Chondrocyte (in vitro differentiated cells): ENCODE data around the gene BCAT1. TPM values are rescaled to one million over a fixed set of nuclear protein-coding genes. Genes with fewer than 3 reads are reported as not detected.

Experiments
- DNase-seq: peaks from one replicate; pipeline ENCODE4 v3.0.0; 2021; ENCODE audit warnings: mixed read lengths, low spot score
- H3K27ac Mint-ChIP-seq: one replicate; pipeline ENCODE4 v1.8.0; 2021; ENCODE audit warnings: mild to moderate bottlenecking, moderate library complexity, mixed read lengths; ENCODE audit not compliant: unreplicated experiment
- H3K27me3 Mint-ChIP-seq: 2 replicates; pipeline ENCODE4 v1.8.0; 2021; ENCODE audit warnings: low read depth, mixed read lengths
- H3K36me3 Mint-ChIP-seq: 2 replicates; pipeline ENCODE4 v1.8.0; 2021; ENCODE audit warnings: low read depth, mixed read lengths
- H3K4me1 Mint-ChIP-seq: 2 replicates; pipeline ENCODE4 v1.8.0; 2021; ENCODE audit warnings: low read depth, mild to moderate bottlenecking, mixed read lengths
- H3K4me3 Mint-ChIP-seq: one replicate; pipeline ENCODE4 v1.8.0; 2021; ENCODE audit warnings: mild to moderate bottlenecking, moderate library complexity, mixed read lengths; ENCODE audit not compliant: unreplicated experiment
- H3K9me3 Mint-ChIP-seq: 2 replicates; pipeline ENCODE4 v1.8.0; 2021; ENCODE audit warnings: low read depth, mixed read lengths
- total RNA-seq: library from RNA; stranded (reverse); gene quantifications from 3 replicates; pipeline ENCODE4 v1.2.1, GENCODE V29; 2021
- TF ChIP-seq, protein P1 (sequence below): fragments of 200-600 bp; sonication (generic); IDR thresholded peaks from 2 replicates; pipeline ENCODE4 v1.5.0; 2021; ENCODE audit warnings: antibody characterized with exemption, mild to moderate bottlenecking, moderate library complexity

BCAT1 gene
- total RNA-seq, 1 donor from 2014 or later: 240 TPM

GRCh38 chr12:24902511-24903328 is 46.2 kb downstream of the BCAT1 start:
- peaks cover 52% of the 10 kb centered on the region for H3K4me1 Mint-ChIP-seq
- H3K9me3 Mint-ChIP-seq: no peaks in the 10 kb centered on the region
- H3K36me3 Mint-ChIP-seq: peaks cover 10% of the 10 kb centered on the region
- H3K4me3 Mint-ChIP-seq: peak overlapping the region; percentile 84
- DNase-seq: no peak
- no peaks in the 10 kb centered on the region for H3K27me3 Mint-ChIP-seq
- H3K27ac Mint-ChIP-seq: peak overlapping the region; percentile 88
- TF ChIP-seq, protein P1, sequence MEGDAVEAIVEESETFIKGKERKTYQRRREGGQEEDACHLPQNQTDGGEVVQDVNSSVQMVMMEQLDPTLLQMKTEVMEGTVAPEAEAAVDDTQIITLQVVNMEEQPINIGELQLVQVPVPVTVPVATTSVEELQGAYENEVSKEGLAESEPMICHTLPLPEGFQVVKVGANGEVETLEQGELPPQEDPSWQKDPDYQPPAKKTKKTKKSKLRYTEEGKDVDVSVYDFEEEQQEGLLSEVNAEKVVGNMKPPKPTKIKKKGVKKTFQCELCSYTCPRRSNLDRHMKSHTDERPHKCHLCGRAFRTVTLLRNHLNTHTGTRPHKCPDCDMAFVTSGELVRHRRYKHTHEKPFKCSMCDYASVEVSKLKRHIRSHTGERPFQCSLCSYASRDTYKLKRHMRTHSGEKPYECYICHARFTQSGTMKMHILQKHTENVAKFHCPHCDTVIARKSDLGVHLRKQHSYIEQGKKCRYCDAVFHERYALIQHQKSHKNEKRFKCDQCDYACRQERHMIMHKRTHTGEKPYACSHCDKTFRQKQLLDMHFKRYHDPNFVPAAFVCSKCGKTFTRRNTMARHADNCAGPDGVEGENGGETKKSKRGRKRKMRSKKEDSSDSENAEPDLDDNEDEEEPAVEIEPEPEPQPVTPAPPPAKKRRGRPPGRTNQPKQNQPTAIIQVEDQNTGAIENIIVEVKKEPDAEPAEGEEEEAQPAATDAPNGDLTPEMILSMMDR: no peak

DNA sequence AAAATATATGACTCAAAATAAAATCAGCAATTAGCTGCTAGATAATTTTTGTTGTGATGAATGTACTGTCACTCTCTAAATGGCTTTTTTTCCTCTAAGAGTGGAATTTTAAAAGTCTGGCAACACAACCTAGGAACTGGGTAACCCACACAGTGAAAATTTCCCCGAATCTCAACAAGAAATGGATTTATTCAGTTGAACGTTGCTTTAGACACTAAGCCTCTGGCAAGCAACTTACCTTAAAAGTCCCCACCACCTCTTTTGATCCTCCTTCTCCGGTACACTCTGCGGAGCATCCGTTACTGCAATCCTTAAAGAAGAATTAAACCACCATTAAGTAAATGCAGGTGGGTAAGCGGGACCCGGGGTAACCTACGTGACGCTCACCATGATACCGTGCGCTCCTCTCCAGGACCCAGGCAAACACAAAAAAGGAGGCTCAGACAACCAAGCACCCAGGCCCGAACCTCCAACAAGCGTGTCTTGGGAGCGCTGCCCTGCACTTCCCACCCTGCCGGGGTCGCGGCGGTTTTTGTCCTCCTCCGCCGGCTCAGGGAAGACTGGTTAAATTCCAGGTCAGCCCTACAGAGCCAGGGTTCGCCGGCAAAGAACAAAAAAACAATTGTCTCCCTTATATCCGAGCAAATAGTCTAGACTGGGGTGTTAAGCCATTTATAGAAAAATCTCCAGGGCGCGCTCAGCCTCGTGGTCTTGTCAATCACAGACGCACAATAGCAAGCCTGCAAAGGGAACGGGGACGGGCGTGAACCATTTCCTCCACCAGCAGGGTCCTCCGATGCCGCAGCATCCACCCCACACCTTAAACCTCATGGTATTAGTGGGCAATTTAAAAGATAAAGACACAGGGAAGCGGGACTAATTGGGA is 47.1 kb downstream of the BCAT1 start:
- DNase-seq: no peak
- Mint-ChIP-seq H3K4me3 (peak overlapping the region; percentile 84), H3K27me3 (no peaks in the 10 kb centered on the region), H3K36me3 (peaks cover 10% of the 10 kb centered on the region), H3K4me1 (peaks cover 54% of the 10 kb centered on the region), H3K27ac (peak overlapping the region; percentile 88), H3K9me3 (no peaks in the 10 kb centered on the region)
- TF ChIP-seq, protein P1: peak; percentile 10

GRCh38 chr12:24900196-24900595 is 48.7 kb downstream of the BCAT1 start:
- Mint-ChIP-seq H3K4me3 (no peak overlapping the region), H3K4me1 (peaks cover 68% of the 10 kb centered on the region), H3K27ac (peak overlapping the region; percentile 88), H3K36me3 (peaks cover 10% of the 10 kb centered on the region), H3K9me3 (no peaks in the 10 kb centered on the region), H3K27me3 (no peaks in the 10 kb centered on the region)
- DNase-seq: no peak
- TF ChIP-seq, protein P1: no peak

GRCh38 chr12:24899503-24900075 is 49.3 kb downstream of the BCAT1 start:
- H3K27ac Mint-ChIP-seq: peak overlapping the region; percentile 75
- peaks cover 74% of the 10 kb centered on the region for H3K4me1 Mint-ChIP-seq
- no peak overlapping the region for H3K4me3 Mint-ChIP-seq
- DNase-seq: no peak
- H3K9me3 Mint-ChIP-seq: no peaks in the 10 kb centered on the region
- H3K27me3 Mint-ChIP-seq: no peaks in the 10 kb centered on the region
- TF ChIP-seq, protein P1: no peak
- H3K36me3 Mint-ChIP-seq: peaks cover 10% of the 10 kb centered on the region

DNA sequence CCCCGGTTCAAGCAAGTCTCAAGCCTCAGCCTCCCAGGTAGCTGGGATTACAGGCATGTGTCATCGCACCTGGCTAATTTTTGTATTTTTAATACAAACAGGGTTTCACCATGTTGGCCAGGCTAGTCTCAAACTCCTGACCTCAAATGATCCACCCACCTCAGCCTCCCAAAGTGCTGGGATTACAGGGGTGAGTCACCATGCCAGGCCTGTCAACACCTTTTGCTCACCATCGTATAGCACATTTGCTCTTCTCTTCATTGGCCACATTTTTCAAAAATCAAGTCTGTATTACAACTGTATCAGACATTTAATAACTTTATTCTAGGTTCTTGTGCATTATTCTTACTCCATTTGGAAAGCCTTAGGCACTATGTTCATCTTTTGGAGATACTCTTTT is 50.3 kb downstream of the BCAT1 start:
- Mint-ChIP-seq H3K27me3 (no peaks in the 10 kb centered on the region), H3K4me1 (peaks cover 76% of the 10 kb centered on the region), H3K4me3 (no peak overlapping the region), H3K27ac (peak overlapping the region; percentile 65), H3K9me3 (no peaks in the 10 kb centered on the region), H3K36me3 (peaks cover 13% of the 10 kb centered on the region)
- TF ChIP-seq, protein P1: no peak
- no peak for DNase-seq
